HCEC 1CT (cell line): ENCODE data around the gene PPP2R3C.
"Not testable (repeated sequence)": the region's sequence is repeated elsewhere in the genome, so short reads cannot be mapped to it uniquely, and the experiment has no call there.

ENCODE experiments used
- DNase-seq: peaks from one replicate; pipeline ENCODE4 v3.0.0-alpha.2; 2017

Gene PPP2R3C

DNA sequence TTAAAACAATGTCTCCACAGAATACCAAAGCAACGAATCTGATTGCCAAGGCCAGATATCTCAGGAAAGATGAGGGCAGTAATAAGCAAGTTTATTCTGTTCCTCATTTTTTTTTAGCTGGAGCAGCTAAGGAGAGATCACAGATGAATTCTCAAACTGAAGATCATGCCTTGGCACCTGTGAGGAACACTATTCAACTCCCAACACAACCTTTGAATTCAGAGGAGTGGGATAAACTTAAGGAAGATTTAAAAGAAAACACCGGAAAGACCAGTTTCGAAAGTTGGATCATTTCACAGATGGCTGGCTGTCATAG is 1.6 kb upstream of the PPP2R3C start:
- DNase-seq, result no peak

DNA sequence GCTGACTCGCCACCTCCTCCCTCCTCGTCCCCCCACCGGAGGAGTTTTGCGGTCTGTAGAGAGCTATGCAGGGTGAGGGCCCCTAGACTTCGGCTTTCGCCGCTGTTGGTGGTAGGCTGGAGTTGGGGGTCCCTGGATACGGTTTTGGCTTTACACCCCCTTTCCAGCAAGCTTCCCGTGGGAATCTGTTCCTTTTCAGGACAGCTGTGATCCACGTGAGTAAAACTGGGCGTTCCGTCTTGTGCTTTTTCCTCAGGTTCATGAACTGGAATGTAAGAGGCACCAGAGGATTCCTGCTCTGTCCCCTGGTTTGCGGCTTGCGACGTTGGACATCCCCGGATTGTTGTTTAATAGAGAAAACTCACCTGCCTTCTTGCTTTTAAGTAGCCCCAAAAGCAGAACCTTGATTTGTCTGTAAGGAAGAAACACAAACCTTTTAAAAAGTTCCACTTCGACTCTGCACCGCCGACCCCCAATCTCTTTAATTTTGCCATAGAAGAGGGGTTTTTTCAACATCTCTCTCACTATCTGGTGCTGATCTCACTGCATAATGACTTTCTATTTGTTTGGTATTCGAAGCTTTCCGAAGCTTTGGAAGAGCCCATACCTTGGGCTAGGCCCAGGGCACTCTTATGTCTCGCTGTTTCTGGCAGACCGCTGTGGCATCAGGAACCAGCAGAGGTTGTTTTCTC is 1.1 kb upstream of the PPP2R3C start:
- DNase-seq, result peak; percentile 41

DNA sequence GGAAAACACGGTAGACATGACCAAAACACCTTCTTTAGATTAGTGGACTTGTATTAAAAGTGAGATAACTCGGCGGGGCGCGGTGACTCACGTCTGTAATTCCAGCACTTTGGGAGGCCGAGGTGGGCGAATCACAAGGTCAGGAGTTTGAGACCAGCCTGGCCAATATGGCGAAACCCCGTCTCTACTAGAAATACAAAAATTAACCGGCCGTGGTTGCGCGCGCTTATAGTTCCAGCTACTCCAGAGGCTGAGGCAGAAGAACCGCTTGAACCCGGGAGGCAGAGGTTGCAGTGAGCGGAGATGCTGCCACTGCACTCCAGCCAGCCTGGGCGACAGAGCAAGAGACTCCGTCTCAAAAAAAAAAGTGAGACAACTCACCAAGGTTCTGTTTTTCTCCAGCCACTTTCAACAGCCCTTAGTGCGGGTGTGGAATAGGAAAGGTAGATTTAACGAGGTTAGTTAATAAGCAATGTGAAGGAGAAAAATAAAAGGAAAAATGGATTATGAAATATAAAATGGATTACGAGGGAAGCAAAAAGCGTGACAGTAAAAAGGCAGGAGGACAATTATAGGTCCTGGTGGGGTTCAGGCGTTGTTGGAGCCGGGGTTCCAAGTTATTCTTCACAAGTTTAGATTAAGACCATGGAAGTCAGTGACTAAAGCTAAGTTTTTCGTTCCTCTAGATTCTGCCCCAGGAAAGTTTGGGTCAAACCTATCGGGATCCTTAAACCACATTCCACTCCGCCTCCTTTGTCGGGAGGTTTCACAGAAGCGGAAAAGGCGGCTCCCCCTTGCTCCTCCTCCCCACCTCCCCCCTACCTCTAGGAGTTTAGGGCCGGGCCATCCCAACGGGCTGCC is 534 bp downstream of the PPP2R3C start:
- DNase-seq, result peak; percentile 92

DNA sequence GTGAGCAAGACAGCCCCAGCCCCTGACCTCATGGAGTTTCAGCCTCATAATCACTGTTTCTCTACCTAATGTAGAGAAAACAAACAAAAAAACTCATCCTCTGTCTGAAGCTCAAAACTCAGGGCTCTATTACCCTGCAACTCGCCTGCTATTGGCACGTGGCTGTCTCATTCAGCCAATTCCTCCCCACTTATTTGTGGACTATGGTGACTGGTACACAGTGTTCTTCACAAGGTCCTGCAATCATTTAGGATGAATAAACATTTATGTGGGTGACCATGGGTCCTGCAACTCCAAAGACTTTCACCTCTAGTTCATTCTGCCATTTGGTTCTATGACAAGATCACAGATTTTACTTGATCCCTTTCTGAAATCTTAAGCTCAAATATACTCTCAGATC is 4.7 kb downstream of the PPP2R3C start:
- no peak for DNase-seq

GRCh38 chr14:35116242-35116641 is 5.5 kb downstream of the PPP2R3C start:
- DNase-seq, result no peak

DNA sequence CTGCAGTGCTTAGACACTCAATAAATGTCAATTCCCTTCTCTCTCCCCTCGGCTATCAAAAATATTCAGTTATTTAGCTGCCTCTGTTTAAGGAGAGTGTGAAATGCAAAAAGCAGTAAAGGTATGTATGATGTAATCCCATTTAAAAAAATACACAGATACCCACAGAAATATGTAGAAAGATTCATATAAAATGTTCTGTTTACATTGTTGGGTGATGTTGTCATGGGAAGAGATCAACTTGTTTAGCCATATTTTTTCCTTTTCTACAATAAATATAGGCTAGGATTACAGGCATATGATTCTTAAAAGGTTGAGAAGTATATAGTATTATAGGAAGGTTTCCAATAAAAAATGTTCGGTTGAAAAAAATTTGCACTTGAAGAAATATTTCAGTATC is 7.8 kb downstream of the PPP2R3C start:
- peak; percentile 84 for DNase-seq

DNA sequence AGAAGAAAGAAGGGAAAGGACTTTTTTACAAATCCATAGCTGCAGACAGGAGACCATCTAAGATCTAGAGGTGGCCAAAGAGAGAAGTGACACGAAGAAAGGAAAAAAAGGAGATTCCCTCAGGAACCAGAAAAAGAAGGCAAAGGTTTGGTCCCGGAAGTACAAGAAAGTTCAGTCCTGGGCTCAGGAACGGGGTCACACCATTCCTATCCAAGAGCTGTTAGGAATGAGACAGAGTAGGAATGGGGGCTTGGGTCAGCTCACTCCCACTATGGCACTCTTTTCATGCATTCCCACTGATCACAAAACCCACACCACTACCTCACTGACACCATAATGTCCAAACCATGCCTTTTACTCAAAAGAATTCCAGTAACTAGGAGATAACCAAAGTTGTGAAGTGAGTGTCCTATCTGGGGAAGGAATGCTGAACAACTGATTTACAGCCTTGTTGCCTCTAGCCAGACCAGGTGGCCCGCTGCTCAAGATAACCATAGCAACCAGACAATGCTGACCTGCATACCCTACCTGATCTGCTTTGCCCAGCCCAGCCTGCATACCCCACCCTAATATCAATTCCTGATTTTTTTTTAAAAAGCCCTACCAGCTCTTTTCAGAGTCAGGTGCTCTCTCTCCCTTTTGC is 8.4 kb downstream of the PPP2R3C start:
- DNase-seq, result peak; percentile 0

DNA sequence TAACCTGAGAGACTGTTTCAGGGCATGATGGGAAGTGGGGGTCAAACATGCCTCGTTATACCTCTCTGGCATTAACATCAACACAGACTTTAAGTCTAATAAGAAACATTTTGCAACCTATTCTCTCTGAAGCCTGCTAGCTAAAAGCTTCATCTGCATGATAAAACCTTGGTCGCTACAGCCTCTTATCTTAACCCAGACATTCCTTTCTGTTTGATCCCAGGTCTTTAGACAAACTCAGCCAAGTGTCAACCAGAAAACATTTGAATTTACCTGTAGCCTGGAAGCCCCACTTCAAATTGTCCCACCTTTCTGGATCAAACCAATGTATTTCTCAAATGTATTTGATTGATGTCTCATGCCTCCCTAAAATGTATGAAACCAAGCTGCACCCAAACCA is 9.1 kb downstream of the PPP2R3C start:
- no peak for DNase-seq

DNA sequence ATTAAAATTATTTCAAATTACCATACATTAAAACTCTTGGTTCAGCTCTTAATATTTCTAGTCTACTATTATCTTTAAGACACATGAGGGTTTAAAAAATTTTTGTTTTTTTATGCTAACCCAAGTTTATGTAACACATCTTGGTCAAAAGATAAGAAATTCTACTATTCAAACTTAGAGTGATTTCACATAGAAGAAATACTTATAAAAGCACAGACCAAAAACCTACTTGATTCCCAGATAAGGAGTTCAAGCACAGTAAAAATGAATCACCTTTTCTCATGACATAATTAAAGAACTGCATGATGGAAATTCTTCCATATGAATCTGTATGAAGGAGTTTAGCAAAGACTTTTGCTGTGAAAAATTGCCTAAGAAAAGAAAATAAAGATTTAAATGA is 13.9 kb downstream of the PPP2R3C start:
- DNase-seq, result no peak

DNA sequence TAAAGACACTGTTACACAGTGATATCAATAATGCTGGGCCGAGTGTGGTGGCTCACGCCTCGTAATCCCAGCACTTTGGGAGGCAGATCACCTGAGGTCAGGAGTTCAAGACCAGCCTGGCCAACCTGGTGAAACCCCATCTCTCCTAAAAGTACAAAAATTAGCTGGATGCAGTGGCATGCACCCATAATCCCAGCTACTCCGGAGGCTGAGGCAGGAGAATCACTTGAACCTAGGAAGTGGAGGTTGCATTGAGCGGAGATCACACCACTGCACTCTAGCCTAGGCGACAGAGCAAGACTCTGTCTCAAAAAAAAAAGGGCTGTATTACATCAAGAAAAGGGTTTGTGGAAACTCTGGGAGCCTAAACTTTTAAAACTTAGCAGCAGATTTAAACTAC is 27.1 kb downstream of the PPP2R3C start:
- not testable (repeated sequence) for DNase-seq

- no peak for DNase-seq
Observed at GRCh38 chr14:35088514-35088913, 33.3 kb downstream of the PPP2R3C start.

GRCh38 chr14:35085441-35085840 is 36.3 kb downstream of the PPP2R3C start:
- DNase-seq, result no peak

- no peak for DNase-seq
Observed at GRCh38 chr14:35083530-35084150, 38.1 kb downstream of the PPP2R3C start.

- no peak for DNase-seq
Observed at GRCh38 chr14:35079742-35080141, 42.0 kb downstream of the PPP2R3C start.

DNA sequence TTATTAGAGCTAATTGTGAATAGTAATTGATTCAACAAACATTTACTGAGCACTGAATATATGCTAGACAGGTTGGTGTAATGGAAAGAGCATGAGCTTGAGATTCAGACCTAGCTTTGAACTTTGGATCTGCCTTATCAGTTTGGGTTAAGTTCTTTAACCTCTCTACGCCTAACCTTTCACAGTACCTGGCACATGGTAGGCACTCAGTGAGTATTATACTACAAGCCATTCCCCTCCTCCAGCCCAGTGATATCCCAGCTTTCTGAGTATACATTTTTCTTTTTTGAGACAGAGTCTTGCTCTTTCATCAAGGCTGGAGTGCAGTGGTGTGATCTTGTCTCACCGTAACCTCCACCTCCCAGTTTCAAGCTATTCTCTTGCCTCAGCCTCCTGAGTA is 43.7 kb downstream of the PPP2R3C start:
- DNase-seq, result no peak

DNA sequence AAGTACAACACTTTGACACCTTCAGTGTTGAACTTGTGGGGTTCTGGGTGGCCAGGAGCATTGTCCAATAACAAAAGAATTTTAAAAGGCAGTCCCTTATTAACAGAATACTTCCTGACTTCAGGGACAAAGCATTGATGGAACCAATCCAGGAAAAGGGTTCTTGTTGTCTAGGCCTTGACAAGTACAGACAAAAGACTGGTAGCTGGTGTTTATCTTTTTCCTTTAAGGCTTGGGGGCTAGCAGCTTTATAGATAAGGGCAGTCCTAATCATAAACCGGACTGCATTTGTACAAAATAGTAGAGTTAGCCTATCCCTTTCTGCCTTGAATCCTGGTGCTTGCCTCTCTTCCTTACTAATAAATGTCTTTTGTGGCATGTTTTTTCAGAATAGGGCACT is 48.3 kb downstream of the PPP2R3C start:
- no peak for DNase-seq

DNA sequence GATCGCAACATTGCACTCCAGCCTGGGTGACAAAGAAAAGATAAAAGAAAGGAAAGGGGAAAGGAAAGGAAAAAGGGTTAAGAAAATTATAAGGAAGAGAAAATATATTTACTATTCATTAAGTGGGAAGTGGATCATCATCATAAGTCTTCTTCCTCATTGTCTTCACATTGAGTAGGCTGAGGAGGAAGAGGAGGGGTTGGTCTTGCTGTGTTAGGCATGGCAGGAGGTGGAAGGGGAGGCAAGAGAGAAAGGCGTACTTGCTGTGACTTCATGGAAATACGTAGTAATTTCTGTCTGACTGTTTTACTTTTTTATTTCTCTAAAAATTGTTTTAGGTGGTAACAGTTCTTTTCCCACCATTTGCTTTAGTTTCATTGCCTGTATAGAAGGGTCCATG is 49.6 kb downstream of the PPP2R3C start:
- no peak for DNase-seq

- DNase-seq, result no peak
Observed at GRCh38 chr14:35068238-35069012, 53.4 kb downstream of the PPP2R3C start.

DNA sequence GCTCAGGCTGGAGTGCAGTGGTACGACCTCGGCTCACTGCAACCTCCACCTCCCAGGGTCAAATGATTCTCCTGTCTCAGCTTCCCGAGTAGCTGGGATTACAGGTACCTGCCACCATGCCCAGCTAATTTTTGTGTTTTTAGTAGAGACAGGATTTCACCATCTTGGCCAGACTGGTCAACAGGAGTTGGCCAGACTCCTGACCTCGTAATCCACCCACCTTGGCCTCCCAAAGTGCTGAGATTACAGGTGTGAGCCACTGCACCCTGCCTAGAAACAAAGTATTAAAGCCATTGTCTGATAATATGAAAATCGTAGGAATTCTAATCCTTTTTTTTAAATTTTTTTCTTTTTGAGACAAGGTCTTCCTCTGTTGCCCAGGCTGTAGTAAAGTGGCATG is 56.1 kb downstream of the PPP2R3C start:
- not testable (repeated sequence) for DNase-seq

DNA sequence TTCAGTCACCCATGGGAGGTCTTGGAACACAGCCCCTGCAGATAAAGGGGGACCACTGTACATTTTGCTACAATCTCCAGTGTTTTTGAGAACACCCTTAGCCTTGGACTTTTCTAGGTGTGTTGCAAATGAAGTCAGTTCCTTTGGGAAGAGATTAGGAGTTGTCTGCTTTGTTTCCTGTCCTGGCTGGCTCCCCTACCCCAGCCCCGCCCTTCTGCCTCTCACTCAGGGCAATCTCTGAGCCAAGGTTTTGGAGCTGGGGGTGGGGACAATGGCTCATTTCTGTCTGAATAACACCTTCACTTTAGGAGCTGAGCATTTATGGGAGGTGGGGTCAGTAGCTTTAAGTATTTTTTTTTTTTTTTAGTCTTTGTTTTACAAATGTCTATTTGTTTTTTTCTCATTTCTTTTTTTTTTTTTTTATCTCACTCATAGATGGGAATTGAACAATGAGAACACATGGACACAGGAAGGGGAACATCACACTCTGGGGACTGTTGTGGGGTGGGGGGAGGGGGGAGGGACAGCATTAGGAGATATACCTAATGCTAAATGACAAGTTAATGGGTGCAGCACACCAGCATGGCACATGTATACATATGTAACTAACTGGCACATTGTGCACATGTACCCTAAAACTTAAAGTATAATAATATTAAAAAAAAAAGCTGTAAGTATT is 60.5 kb downstream of the PPP2R3C start:
- DNase-seq, result not testable (repeated sequence)

DNA sequence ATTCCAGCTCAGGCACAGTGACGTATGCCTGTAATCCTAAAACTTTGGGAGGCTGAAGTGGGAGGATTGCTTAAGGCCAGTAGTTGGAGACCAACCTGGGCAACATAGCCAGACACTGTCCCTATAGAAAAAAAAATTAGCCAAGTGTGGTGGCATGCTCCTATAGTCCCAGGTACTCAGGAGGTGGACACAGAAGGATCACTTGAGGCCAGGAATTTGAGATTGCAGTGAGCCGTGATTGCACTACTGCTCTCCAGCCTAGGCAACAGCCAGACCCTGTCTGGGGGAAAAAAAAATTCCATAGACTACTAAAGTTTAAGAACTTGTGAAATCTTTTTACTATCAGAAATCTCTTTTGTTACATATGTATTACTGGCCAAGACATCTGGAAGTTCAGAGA is 69.2 kb downstream of the PPP2R3C start:
- no peak for DNase-seq

DNA sequence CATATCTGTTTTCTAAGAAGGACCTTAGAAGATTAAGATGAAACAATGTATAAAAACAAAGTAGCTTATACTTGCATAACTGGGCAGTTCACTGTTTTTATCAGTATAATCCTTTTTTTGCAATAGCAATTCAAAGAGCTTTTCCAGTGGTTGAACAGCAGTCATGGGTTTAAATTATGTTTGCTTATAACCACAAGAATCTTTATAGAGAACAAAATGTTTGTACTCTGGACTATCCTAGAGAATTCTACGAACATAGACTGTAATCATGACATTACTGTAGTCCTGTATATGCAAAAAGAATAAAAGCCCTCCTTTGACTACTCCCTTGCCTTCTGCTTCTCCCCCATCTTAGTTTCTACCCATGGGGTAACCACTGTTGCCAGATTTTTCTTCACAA is 70.0 kb downstream of the PPP2R3C start:
- DNase-seq, result no peak
